ENCODE measurements around the gene NCOA3. TPM values are rescaled to one million over a fixed set of nuclear protein-coding genes. Genes with fewer than 3 reads are reported as not detected.
A peak's percentile ranks its signal among the peaks of the same experiment; 100 is the strongest.

Gene NCOA3
- total and polyA plus RNA-seq, 2 donors (not counting 1 experiment from before 2014, with no cell fraction given) = 22.3 to 23.1 TPM

DNA sequence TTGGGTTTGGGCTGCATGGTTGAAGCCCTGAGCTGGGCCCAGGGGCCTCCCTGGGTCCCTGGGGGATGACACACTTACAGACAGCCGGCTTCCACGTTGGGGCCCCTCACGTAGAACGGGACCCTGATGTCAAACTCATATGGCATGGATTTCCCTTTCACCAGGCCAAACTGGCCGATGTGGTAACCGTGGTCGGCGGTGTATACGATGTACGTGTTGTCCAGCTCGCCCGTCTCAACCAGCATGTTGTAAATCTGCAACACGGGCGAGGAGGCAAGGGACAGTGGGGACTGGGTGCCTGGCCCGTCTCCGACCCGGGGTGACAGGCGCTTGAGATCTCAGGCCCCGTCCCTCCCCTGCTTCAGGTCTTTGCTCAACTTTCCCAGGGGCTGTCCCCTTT lies 181.2 kb downstream of the NCOA3 start:
- H3K79me2 ChIP-seq (ENCODE audit: control insufficient read depth, insufficient read depth, low read length) = no peaks in the 10 kb centered on the region
- H3K9ac ChIP-seq (ENCODE audit: insufficient read depth, low read length) = no peak overlapping the region
- H2AFZ ChIP-seq (ENCODE audit: low read length) = no peak overlapping the region
- no peaks in the 10 kb centered on the region for H3K27me3 ChIP-seq (ENCODE audit: control insufficient read depth, insufficient read depth, low read length)
- H3K27ac ChIP-seq (ENCODE audit: insufficient read depth, low read length) = no peak overlapping the region
- TF ChIP-seq, protein P1, sequence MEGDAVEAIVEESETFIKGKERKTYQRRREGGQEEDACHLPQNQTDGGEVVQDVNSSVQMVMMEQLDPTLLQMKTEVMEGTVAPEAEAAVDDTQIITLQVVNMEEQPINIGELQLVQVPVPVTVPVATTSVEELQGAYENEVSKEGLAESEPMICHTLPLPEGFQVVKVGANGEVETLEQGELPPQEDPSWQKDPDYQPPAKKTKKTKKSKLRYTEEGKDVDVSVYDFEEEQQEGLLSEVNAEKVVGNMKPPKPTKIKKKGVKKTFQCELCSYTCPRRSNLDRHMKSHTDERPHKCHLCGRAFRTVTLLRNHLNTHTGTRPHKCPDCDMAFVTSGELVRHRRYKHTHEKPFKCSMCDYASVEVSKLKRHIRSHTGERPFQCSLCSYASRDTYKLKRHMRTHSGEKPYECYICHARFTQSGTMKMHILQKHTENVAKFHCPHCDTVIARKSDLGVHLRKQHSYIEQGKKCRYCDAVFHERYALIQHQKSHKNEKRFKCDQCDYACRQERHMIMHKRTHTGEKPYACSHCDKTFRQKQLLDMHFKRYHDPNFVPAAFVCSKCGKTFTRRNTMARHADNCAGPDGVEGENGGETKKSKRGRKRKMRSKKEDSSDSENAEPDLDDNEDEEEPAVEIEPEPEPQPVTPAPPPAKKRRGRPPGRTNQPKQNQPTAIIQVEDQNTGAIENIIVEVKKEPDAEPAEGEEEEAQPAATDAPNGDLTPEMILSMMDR (conservative IDR thresholded peaks at IDR 0.05 in 1 of 2, IDR thresholded peaks at IDR 0.05 in 1 of 2; ENCODE audit: low read depth in 1 of 2, low read length in 2 of 2) = no peak
- TF ChIP-seq EZH2 (IDR thresholded peaks at IDR 0.05; ENCODE audit: low read length, missing control alignments) = no peak
- DNase-seq (ENCODE audit: low read depth in 2 of 2) = no peak
- H3K4me2 ChIP-seq (ENCODE audit: extremely low read depth, insufficient read depth, low read length) = no peak overlapping the region
- no peak overlapping the region for H3K4me3 ChIP-seq (replicated peaks in 1 of 4; ENCODE audit: control extremely low read depth in 1 of 4, insufficient read depth in 1 of 4, low read depth in 3 of 4, low read length in 4 of 4)
- no peaks in the 10 kb centered on the region for H3K36me3 ChIP-seq (ENCODE audit: control insufficient read depth, insufficient read depth, low read length)
- H3K9me3 ChIP-seq (ENCODE audit: control insufficient read depth, insufficient read depth, low read depth, low read length) = no peaks in the 10 kb centered on the region
- H3K4me1 ChIP-seq (ENCODE audit: control insufficient read depth, extremely low read depth, insufficient read depth, low read length) = no peaks in the 10 kb centered on the region
- H4K20me1 ChIP-seq (ENCODE audit: control insufficient read depth, extremely low read depth, insufficient read depth, low read length) = no peaks in the 10 kb centered on the region

DNA sequence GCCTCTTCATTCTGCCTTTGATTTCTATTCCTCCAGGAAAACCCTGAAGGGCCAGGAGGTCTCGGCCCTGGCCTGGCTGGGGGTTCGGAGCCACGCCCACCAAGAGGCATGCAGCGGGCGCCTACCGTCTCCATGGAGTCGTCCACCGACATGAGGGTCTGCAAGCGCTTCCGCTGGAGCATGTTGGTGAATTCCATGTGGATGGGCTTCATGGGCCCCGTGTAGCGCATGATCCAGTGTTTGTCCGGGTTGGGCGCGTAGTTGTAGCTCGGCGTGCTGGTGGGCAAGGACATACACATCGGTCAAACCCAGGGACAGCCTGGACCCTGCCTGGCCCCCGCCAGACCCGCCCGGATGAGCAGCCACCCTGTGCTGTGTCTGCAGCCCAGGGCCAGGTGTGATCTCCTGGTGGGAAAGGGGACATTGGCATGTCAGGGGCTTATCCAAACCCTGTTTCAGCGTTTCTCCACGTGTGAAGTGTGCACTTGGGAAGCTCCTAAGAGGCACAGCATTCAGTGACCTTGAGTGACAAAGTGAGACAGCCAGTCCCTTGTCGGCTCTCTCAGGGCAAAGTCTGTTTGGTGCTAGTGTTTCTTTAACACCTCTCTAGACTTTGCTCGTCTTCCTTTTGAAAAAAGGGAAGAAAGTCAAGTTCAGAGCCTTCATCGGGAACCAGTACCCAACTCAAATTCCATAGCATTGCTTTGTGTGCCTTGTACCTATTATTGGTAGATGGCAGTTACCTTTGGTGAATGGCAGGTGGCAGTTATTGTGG lies 182.8 kb downstream of the NCOA3 start:
- Histone ChIP-seq H4K20me1 (ENCODE audit: control insufficient read depth, extremely low read depth, insufficient read depth, low read length) (no peaks in the 10 kb centered on the region), H3K36me3 (ENCODE audit: control insufficient read depth, insufficient read depth, low read length) (no peaks in the 10 kb centered on the region), H3K27ac (ENCODE audit: insufficient read depth, low read length) (no peak overlapping the region), H3K4me2 (ENCODE audit: extremely low read depth, insufficient read depth, low read length) (no peak overlapping the region), H3K27me3 (ENCODE audit: control insufficient read depth, insufficient read depth, low read length) (no peaks in the 10 kb centered on the region), H2AFZ (ENCODE audit: low read length) (no peak overlapping the region), H3K9me3 (ENCODE audit: control insufficient read depth, insufficient read depth, low read depth, low read length) (no peaks in the 10 kb centered on the region), H3K9ac (ENCODE audit: insufficient read depth, low read length) (no peak overlapping the region), H3K4me3 (replicated peaks in 1 of 4; ENCODE audit: control extremely low read depth in 1 of 4, insufficient read depth in 1 of 4, low read depth in 3 of 4, low read length in 4 of 4) (no peak overlapping the region), H3K79me2 (ENCODE audit: control insufficient read depth, insufficient read depth, low read length) (no peaks in the 10 kb centered on the region), H3K4me1 (ENCODE audit: control insufficient read depth, extremely low read depth, insufficient read depth, low read length) (no peaks in the 10 kb centered on the region)
- no peak for DNase-seq (ENCODE audit: low read depth in 2 of 2)
- TF ChIP-seq EZH2 (IDR thresholded peaks at IDR 0.05; ENCODE audit: low read length, missing control alignments) = no peak
- TF ChIP-seq, protein P1 (conservative IDR thresholded peaks at IDR 0.05 in 1 of 2, IDR thresholded peaks at IDR 0.05 in 1 of 2; ENCODE audit: low read depth in 1 of 2, low read length in 2 of 2) = no peak

DNA sequence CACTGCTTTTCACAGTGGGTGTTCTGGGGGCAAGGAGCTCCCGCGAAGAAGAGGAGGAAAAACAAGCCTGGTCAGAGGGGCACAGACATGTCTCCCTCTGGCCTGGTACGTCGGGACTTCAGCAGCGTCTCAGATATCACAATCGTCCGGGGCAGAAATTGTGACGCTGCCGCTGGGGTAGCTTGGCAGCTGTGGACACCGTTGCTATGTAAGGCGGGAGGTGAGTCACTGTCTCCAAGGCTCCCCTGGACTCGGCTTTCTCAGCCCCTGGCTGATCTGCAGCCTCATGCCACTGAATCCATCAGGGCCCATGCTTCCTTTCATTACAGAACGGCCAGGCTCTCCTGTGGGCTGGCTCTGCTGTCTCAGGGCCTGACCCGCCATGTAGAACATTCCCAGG lies 184.9 kb downstream of the NCOA3 start:
- no peaks in the 10 kb centered on the region for H4K20me1 ChIP-seq (ENCODE audit: control insufficient read depth, extremely low read depth, insufficient read depth, low read length)
- H3K9me3 ChIP-seq (ENCODE audit: control insufficient read depth, insufficient read depth, low read depth, low read length) = no peaks in the 10 kb centered on the region
- H2AFZ ChIP-seq (ENCODE audit: low read length) = no peak overlapping the region
- H3K27ac ChIP-seq (ENCODE audit: insufficient read depth, low read length) = no peak overlapping the region
- no peak overlapping the region for H3K4me3 ChIP-seq (replicated peaks in 1 of 4; ENCODE audit: control extremely low read depth in 1 of 4, insufficient read depth in 1 of 4, low read depth in 3 of 4, low read length in 4 of 4)
- H3K4me1 ChIP-seq (ENCODE audit: control insufficient read depth, extremely low read depth, insufficient read depth, low read length) = no peaks in the 10 kb centered on the region
- no peaks in the 10 kb centered on the region for H3K27me3 ChIP-seq (ENCODE audit: control insufficient read depth, insufficient read depth, low read length)
- H3K4me2 ChIP-seq (ENCODE audit: extremely low read depth, insufficient read depth, low read length) = no peak overlapping the region
- H3K9ac ChIP-seq (ENCODE audit: insufficient read depth, low read length) = no peak overlapping the region
- peak; percentile 26 to 97 for DNase-seq (ENCODE audit: low read depth in 2 of 2)
- no peaks in the 10 kb centered on the region for H3K79me2 ChIP-seq (ENCODE audit: control insufficient read depth, insufficient read depth, low read length)
- TF ChIP-seq, protein P1 (conservative IDR thresholded peaks at IDR 0.05 in 1 of 2, IDR thresholded peaks at IDR 0.05 in 1 of 2; ENCODE audit: low read depth in 1 of 2, low read length in 2 of 2) = no peak
- TF ChIP-seq EZH2 (IDR thresholded peaks at IDR 0.05; ENCODE audit: low read length, missing control alignments) = no peak
- H3K36me3 ChIP-seq (ENCODE audit: control insufficient read depth, insufficient read depth, low read length) = no peaks in the 10 kb centered on the region
